ENCODE results near the gene ELP5.

ELP5 gene

GRCh38 chr17:7281074-7281952 lies 29.3 kb downstream of the ELP5 start, which contains the start of gene SLC2A4:
SLC2A4 (plus strand) TSS chr17:7281718; CDS start chr17:7281935, 217 bp downstream.
- H3K36me3 ChIP-seq (ENCODE audit: control insufficient read depth, insufficient read depth, low read length), result peaks cover 23% of the 10 kb centered on the region
- H3K9ac ChIP-seq (ENCODE audit: low read length), result peak within 1 kb of the TSS; percentile 73
- peak within 1 kb of the TSS; percentile 77 for H3K4me3 ChIP-seq (ENCODE audit: low read depth, low read length)
- no peaks in the 10 kb centered on the region for H3K9me3 ChIP-seq (ENCODE audit: control insufficient read depth, insufficient read depth, low read depth, low read length)
- peaks cover 9% of the 10 kb centered on the region for H3K27me3 ChIP-seq (ENCODE audit: control insufficient read depth, insufficient read depth, low read length)
- peaks cover 11% of the 10 kb centered on the region for H3K4me1 ChIP-seq (ENCODE audit: control insufficient read depth, insufficient read depth, low read length)
- H3K27ac ChIP-seq (ENCODE audit: low read depth, low read length), result no peak within 1 kb of the TSS

- Histone ChIP-seq H3K27ac (ENCODE audit: low read depth, low read length) (no peak overlapping the region), H3K36me3 (ENCODE audit: control insufficient read depth, insufficient read depth, low read length) (peaks cover 27% of the 10 kb centered on the region), H3K4me1 (ENCODE audit: control insufficient read depth, insufficient read depth, low read length) (peaks cover 11% of the 10 kb centered on the region), H3K4me3 (ENCODE audit: low read depth, low read length) (peak overlapping the region; percentile 77), H3K9ac (ENCODE audit: low read length) (peak overlapping the region; percentile 73), H3K27me3 (ENCODE audit: control insufficient read depth, insufficient read depth, low read length) (peaks cover 9% of the 10 kb centered on the region), H3K9me3 (ENCODE audit: control insufficient read depth, insufficient read depth, low read depth, low read length) (no peaks in the 10 kb centered on the region)
Measured at GRCh38 chr17:7281953-7282751, 30.1 kb downstream of the ELP5 start.

- peak overlapping the region; percentile 73 for H3K9ac ChIP-seq (ENCODE audit: low read length)
- H3K36me3 ChIP-seq (ENCODE audit: control insufficient read depth, insufficient read depth, low read length), result peaks cover 33% of the 10 kb centered on the region
- no peaks in the 10 kb centered on the region for H3K9me3 ChIP-seq (ENCODE audit: control insufficient read depth, insufficient read depth, low read depth, low read length)
- H3K27me3 ChIP-seq (ENCODE audit: control insufficient read depth, insufficient read depth, low read length), result peaks cover 9% of the 10 kb centered on the region
- no peak overlapping the region for H3K27ac ChIP-seq (ENCODE audit: low read depth, low read length)
- H3K4me1 ChIP-seq (ENCODE audit: control insufficient read depth, insufficient read depth, low read length), result peaks cover 11% of the 10 kb centered on the region
- peak overlapping the region; percentile 77 for H3K4me3 ChIP-seq (ENCODE audit: low read depth, low read length)
Measured at GRCh38 chr17:7282752-7283321, 30.8 kb downstream of the ELP5 start.

GRCh38 chr17:7283471-7284216 lies 31.6 kb downstream of the ELP5 start:
- no peak overlapping the region for H3K27ac ChIP-seq (ENCODE audit: low read depth, low read length)
- peaks cover 35% of the 10 kb centered on the region for H3K36me3 ChIP-seq (ENCODE audit: control insufficient read depth, insufficient read depth, low read length)
- H3K27me3 ChIP-seq (ENCODE audit: control insufficient read depth, insufficient read depth, low read length), result peaks cover 9% of the 10 kb centered on the region
- H3K4me1 ChIP-seq (ENCODE audit: control insufficient read depth, insufficient read depth, low read length), result peaks cover 11% of the 10 kb centered on the region
- H3K9ac ChIP-seq (ENCODE audit: low read length), result no peak overlapping the region
- H3K9me3 ChIP-seq (ENCODE audit: control insufficient read depth, insufficient read depth, low read depth, low read length), result no peaks in the 10 kb centered on the region
- H3K4me3 ChIP-seq (ENCODE audit: low read depth, low read length), result no peak overlapping the region

- H3K27me3 ChIP-seq (ENCODE audit: control insufficient read depth, insufficient read depth, low read length), result peaks cover 9% of the 10 kb centered on the region
- H3K4me3 ChIP-seq (ENCODE audit: low read depth, low read length), result no peak overlapping the region
- no peaks in the 10 kb centered on the region for H3K9me3 ChIP-seq (ENCODE audit: control insufficient read depth, insufficient read depth, low read depth, low read length)
- peaks cover 35% of the 10 kb centered on the region for H3K36me3 ChIP-seq (ENCODE audit: control insufficient read depth, insufficient read depth, low read length)
- H3K9ac ChIP-seq (ENCODE audit: low read length), result no peak overlapping the region
- peaks cover 7% of the 10 kb centered on the region for H3K4me1 ChIP-seq (ENCODE audit: control insufficient read depth, insufficient read depth, low read length)
- no peak overlapping the region for H3K27ac ChIP-seq (ENCODE audit: low read depth, low read length)
Measured at GRCh38 chr17:7284911-7285310, 32.9 kb downstream of the ELP5 start.

GRCh38 chr17:7285679-7286078 lies 33.7 kb downstream of the ELP5 start:
- Histone ChIP-seq H3K9me3 (ENCODE audit: control insufficient read depth, insufficient read depth, low read depth, low read length) (no peaks in the 10 kb centered on the region), H3K27ac (ENCODE audit: low read depth, low read length) (no peak overlapping the region), H3K27me3 (ENCODE audit: control insufficient read depth, insufficient read depth, low read length) (peaks cover 9% of the 10 kb centered on the region), H3K4me1 (ENCODE audit: control insufficient read depth, insufficient read depth, low read length) (0 out of 2 replicates have a peak, but pooled peaks cover 3% of the 10 kb centered on the region), H3K9ac (ENCODE audit: low read length) (no peak overlapping the region), H3K36me3 (ENCODE audit: control insufficient read depth, insufficient read depth, low read length) (peaks cover 36% of the 10 kb centered on the region), H3K4me3 (ENCODE audit: low read depth, low read length) (no peak overlapping the region)

- Histone ChIP-seq H3K4me1 (ENCODE audit: control insufficient read depth, insufficient read depth, low read length) (peaks cover 15% of the 10 kb centered on the region), H3K27ac (ENCODE audit: low read depth, low read length) (no peak overlapping the region), H3K4me3 (ENCODE audit: low read depth, low read length) (no peak overlapping the region), H3K36me3 (ENCODE audit: control insufficient read depth, insufficient read depth, low read length) (peaks cover 30% of the 10 kb centered on the region), H3K27me3 (ENCODE audit: control insufficient read depth, insufficient read depth, low read length) (peaks cover 3% of the 10 kb centered on the region; the same call in 1 of the 2 replicates), H3K9ac (ENCODE audit: low read length) (no peak overlapping the region), H3K9me3 (ENCODE audit: control insufficient read depth, insufficient read depth, low read depth, low read length) (no peaks in the 10 kb centered on the region)
Measured at GRCh38 chr17:7289256-7290032, 37.4 kb downstream of the ELP5 start.

GRCh38 chr17:7290166-7290565 lies 38.2 kb downstream of the ELP5 start:
- H3K9ac ChIP-seq (ENCODE audit: low read length), result no peak overlapping the region
- no peaks in the 10 kb centered on the region for H3K9me3 ChIP-seq (ENCODE audit: control insufficient read depth, insufficient read depth, low read depth, low read length)
- H3K27ac ChIP-seq (ENCODE audit: low read depth, low read length), result no peak overlapping the region
- H3K4me3 ChIP-seq (ENCODE audit: low read depth, low read length), result no peak overlapping the region
- peaks cover 7% of the 10 kb centered on the region; the same call in 1 of the 2 replicates for H3K27me3 ChIP-seq (ENCODE audit: control insufficient read depth, insufficient read depth, low read length)
- H3K4me1 ChIP-seq (ENCODE audit: control insufficient read depth, insufficient read depth, low read length), result peaks cover 18% of the 10 kb centered on the region
- peaks cover 23% of the 10 kb centered on the region for H3K36me3 ChIP-seq (ENCODE audit: control insufficient read depth, insufficient read depth, low read length)

GRCh38 chr17:7290685-7291084 lies 38.7 kb downstream of the ELP5 start:
- Histone ChIP-seq H3K4me3 (ENCODE audit: low read depth, low read length) (no peak overlapping the region), H3K36me3 (ENCODE audit: control insufficient read depth, insufficient read depth, low read length) (peaks cover 20% of the 10 kb centered on the region; the same call in 1 of the 2 replicates), H3K9me3 (ENCODE audit: control insufficient read depth, insufficient read depth, low read depth, low read length) (no peaks in the 10 kb centered on the region), H3K4me1 (ENCODE audit: control insufficient read depth, insufficient read depth, low read length) (peaks cover 18% of the 10 kb centered on the region), H3K27ac (ENCODE audit: low read depth, low read length) (no peak overlapping the region), H3K9ac (ENCODE audit: low read length) (no peak overlapping the region), H3K27me3 (ENCODE audit: control insufficient read depth, insufficient read depth, low read length) (peaks cover 12% of the 10 kb centered on the region)

- no peak overlapping the region for H3K9ac ChIP-seq (ENCODE audit: low read length)
- peaks cover 22% of the 10 kb centered on the region for H3K27me3 ChIP-seq (ENCODE audit: control insufficient read depth, insufficient read depth, low read length)
- H3K27ac ChIP-seq (ENCODE audit: low read depth, low read length), result no peak overlapping the region
- peaks cover 10% of the 10 kb centered on the region; the same call in 1 of the 2 replicates for H3K36me3 ChIP-seq (ENCODE audit: control insufficient read depth, insufficient read depth, low read length)
- no peaks in the 10 kb centered on the region for H3K9me3 ChIP-seq (ENCODE audit: control insufficient read depth, insufficient read depth, low read depth, low read length)
- no peak overlapping the region for H3K4me3 ChIP-seq (ENCODE audit: low read depth, low read length)
- H3K4me1 ChIP-seq (ENCODE audit: control insufficient read depth, insufficient read depth, low read length), result peaks cover 18% of the 10 kb centered on the region
Measured at GRCh38 chr17:7292194-7292593, 40.2 kb downstream of the ELP5 start.
